ENCODE results near the gene GNAS. TPM values are rescaled to one million over a fixed set of nuclear protein-coding genes. Genes with fewer than 3 reads are reported as not detected.

The GNAS gene

Small RNA genes within 50 kb of the gene (small RNA-seq; reads per million reads assigned to genes)
- not detected for gene MIR298 (ENCODE audit: low read depth)
- not detected for gene RF02127 (ENCODE audit: low read depth)
- not detected for gene RF02128 (ENCODE audit: low read depth)
- gene RF02130 (ENCODE audit: low read depth): not detected
- gene RF02131 (ENCODE audit: low read depth): not detected
